HL-60/S4 treated with phorbol 12-myristate 13-acetate at 8.2 ng/mL for 4 days and 3 days (cell line): ENCODE data around the gene SMIM43.
"Not testable (repeated sequence)": the region's sequence is repeated elsewhere in the genome, so short reads cannot be mapped to it uniquely, and the experiment has no call there.

Experiments used
- in situ Hi-C: fragments of 300-500 bp; cut with MboI; formaldehyde crosslinking; loops from 2 replicates; pipeline ENCODE4 v1.15.0; 2022; ENCODE audit warnings: low sequenced_read_pairs

The SMIM43 gene

GRCh38 chr4:121784401-121784800 lies 19.4 kb upstream of the SMIM43 start:
- in situ Hi-C loops, result no loop called here

DNA sequence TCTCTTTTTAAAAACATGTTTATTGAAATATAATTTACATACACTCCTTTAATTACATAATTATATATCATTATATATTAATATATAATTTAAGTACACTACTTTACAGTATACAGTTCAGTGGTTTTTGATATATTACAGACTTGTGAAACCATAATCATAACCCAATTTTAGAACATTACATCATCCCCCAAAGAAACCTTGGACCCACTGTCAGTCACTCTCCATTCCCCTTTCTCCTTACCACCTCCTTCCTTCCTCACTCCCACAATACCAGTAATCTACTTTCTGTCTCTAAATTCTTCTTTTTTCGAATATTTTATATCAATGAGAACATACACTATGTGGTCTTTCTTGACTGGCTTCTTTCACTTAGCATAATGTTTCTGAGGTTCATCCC lies 18.2 kb upstream of the SMIM43 start:
- in situ Hi-C loops, result no loop called here

- in situ Hi-C loops, result no loop called here
Measured at GRCh38 chr4:121778991-121779628, 14.1 kb upstream of the SMIM43 start.

- in situ Hi-C loops, result no loop called here
Measured at GRCh38 chr4:121777625-121778024, 12.7 kb upstream of the SMIM43 start.

GRCh38 chr4:121776610-121777401 lies 11.8 kb upstream of the SMIM43 start:
- in situ Hi-C loops, result no loop called here

DNA sequence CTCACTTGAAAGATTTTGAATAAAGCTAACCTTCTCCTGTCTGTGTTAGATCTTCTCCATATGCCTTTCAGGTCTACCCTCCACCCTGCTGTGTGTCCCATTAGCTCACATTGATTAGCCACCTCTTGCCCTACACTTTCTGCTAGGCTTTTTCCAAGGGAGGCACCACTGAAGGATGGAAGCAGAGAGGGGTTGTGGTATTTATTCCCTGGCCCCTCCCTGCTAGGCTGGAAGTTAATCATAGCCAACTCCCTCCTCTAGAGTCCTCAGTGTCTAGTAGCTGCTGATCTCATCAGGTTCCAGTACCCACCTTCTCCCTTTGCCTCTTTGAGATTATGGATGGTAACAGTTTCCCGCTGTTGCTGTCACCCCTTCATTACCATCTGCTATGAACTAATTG lies 8.9 kb upstream of the SMIM43 start:
- in situ Hi-C loops, result no loop called here

DNA sequence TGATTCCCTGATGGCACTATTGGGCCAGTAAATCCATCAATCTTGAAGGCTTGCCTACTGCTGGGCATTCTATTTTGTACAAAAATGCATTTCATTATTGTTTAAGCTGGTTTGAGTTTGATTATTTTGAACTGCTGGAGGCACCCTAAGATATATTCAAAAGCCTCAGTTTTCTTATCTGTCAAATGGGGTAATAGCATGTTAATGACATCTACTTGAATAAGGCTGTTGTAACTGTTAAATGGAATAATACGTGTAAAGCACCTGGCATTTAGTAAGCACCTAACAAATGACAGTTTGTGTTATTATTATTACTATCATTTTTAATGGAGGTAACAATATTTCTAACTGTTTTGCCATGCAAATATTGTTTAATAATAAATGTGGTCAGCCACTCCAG lies 6.9 kb upstream of the SMIM43 start:
- in situ Hi-C loops, result no loop called here

DNA sequence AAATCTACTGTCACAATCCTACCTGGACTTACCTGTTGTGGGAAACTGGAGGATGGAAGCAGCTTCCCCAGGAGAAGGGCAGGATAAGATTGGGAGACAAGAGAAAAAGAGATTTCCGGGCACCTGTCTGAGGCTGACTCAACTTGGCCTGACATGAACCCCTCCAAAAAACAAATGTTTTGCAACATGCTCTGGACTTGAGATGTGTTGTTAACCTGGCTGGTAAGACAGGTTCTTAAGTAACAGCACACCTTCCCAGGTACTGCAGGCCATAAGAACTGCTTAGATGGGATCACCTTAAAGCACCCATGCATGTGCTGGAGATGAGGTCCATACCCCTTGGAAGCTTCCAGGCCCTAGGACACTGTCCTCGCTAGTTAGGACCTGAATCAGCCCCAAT lies 4.4 kb upstream of the SMIM43 start:
- in situ Hi-C loops, result no loop called here

GRCh38 chr4:121767166-121767565 lies 2.2 kb upstream of the SMIM43 start:
- in situ Hi-C loops, result no loop called here

DNA sequence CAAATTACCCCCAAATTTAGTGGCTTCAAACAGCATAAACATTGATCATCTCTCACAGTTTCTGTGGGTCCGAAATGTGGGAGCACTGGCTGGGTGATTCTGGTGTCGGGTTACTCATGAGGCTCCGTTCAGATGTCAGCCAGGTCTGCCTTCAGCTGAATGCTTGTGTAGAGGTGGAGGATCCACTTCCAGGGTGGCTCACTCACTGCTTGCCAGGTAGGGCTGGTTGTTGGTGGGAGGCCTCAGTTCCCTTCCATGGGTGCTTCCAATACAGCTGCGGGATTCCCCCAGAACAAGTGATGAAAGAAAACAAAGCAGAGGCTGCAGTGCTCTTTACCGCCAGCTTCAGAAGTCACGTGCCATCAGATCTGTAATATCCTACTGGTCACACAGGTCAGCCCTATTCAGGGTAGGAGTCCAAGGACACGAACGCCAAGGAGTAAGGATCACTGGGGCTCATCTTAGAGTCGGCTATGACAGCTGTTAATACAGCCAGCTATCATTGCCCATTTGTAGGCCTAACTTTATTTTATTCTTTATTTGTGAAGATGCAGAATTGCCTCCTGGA lies 1.1 kb upstream of the SMIM43 start:
- in situ Hi-C loops, result no loop called here

DNA sequence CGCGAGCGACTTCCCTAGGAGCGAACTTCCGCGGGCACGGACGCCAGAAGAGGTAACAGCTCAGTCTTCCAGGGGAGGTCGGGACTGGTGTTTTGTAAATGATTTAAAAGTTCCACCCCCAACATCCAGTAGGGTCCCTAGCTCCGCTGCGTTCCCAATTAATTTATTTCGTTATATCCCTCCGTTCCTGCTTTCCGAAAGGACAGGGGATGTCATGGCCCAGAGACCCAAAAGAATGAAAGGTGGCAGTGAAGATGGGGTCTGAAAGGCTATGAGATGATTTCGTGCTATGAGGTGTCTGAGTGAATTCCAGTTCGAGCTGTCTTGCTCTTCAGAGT lies 373 bp upstream of the SMIM43 start:
- in situ Hi-C loops, result no loop called here

GRCh38 chr4:121764303-121764701 lies 662 bp downstream of the SMIM43 start:
- in situ Hi-C loops, result no loop called here

GRCh38 chr4:121760205-121760604 lies 4.8 kb downstream of the SMIM43 start:
- in situ Hi-C loops, result no loop called here

DNA sequence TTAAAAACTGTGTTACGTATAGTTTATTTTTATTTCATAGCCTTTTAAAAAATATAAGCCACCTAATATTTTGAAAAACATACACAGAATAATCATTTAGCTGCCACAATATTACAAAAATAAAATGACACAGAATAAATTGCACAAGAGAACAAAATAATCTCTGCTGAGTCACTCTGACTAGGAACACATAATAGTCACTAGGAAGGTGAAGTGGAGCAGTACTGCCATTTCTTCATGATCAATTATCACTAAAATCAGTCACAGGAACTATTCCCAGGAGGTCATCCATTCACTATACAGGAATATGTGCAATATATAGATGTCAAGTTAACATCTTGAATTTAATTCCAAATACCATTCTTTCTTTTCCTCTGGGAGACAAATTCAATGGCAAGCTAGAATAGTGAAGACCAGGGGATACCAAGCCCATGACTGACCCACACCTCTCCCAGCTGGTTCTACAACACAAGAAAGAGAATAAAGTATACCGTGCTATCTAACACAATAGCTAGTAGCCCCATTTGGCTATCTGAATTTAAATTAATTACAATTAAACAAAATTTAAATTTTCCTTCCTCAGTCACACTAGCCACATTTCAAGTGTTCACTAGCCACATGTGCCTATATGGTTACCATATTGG lies 5.9 kb downstream of the SMIM43 start:
- in situ Hi-C loops, result no loop called here

DNA sequence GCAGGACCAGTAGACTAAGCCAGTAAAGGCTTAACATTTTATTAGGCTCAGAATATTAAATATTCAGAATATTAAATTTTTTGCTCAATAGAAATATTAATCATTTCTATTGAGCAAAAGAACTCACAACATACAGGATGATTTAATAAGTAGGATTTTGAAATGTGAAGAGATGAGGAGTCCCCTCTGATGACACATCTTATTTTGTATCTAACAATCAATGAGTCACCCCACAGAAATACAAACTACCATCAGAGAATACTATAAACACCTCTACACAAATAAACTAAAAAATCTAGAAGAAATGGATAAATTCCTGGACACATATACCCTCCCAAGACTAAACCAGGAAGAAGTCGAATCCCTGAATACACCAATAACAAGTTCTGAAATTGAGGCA lies 12.8 kb downstream of the SMIM43 start:
- in situ Hi-C loops, result not testable (repeated sequence)

- in situ Hi-C loops, result loop anchor here (25.0 kb wide), 1 partner anchor 262 kb away; no protein-coding TSS in a partner anchor
Measured at GRCh38 chr4:121749225-121749624, 15.7 kb downstream of the SMIM43 start.

- in situ Hi-C loops, result loop anchor here (25.0 kb wide), 1 partner anchor 255 kb away; no protein-coding TSS in a partner anchor
Measured at GRCh38 chr4:121742794-121743193, 22.2 kb downstream of the SMIM43 start.

- in situ Hi-C loops, result loop anchor here (25.0 kb wide), 1 partner anchor 254 kb away; no protein-coding TSS in a partner anchor
Measured at GRCh38 chr4:121741751-121742150, 23.2 kb downstream of the SMIM43 start.

DNA sequence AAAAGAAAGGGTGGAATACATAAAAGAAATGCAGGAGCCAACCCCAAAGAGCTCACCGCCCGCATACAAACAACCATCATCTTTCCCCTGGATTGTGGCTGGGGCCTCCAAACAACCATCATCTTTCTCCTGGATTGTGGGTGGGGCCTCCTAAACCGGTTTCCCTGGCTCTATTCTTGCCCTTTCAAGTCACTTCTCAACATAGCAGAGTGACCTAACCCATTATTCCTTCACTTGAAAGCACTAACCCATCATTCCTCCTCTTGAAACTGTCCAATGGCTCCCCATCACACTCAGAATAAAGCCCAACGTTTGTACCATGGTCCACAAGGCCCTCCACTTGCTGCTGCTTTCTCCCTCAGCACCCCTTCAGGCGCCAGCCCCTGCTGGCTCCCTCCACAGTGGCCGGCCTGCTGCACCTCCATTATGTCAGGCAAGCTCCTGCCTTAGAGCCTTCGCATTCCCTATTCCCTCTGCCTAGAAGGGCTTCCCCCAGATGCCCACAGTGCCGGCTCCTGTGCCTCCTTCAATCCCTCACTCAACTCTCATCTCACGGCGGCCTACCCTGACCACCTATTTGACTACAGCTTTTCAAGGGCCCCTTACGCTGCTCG lies 24.1 kb downstream of the SMIM43 start:
- in situ Hi-C loops, result loop anchor here (25.0 kb wide), 1 partner anchor 254 kb away; no protein-coding TSS in a partner anchor

DNA sequence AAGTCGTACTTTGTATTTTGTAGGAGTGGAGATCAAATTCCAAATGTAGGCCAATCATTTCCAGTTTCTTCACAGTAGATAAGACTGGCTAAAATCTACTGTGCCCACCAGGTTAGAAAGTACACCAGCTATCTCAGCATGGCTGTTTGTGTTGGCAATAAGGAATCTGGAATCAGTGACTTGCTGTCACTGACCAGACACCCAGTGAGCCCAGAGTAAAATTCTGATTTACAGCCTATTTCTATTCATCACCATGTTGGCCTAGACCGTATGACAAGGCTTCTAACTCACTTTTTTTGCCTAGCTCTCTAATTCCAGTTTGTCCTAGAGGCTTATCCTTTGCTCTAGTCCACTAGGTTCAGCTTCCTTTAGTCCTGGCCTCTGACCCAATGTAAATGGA lies 25.4 kb downstream of the SMIM43 start:
- in situ Hi-C loops, result loop anchor here (25.0 kb wide), 1 partner anchor 252 kb away; no protein-coding TSS in a partner anchor
